Measurements from ENCODE around the gene PHLDA2.

Gene PHLDA2

GRCh38 chr11:2883640-2883978 lies 45.6 kb downstream of the PHLDA2 start:
- Histone ChIP-seq H3K27me3 (ENCODE audit: control insufficient read depth, insufficient read depth, low read length) (no peaks in the 10 kb centered on the region), H3K4me3 (ENCODE audit: low read length) (peak overlapping the region; percentile 65), H3K9ac (ENCODE audit: low read length) (no peak overlapping the region), H3K4me1 (ENCODE audit: control insufficient read depth, insufficient read depth, low read length) (peaks cover 6% of the 10 kb centered on the region), H3K36me3 (ENCODE audit: control insufficient read depth, insufficient read depth, low read length) (no peaks in the 10 kb centered on the region), H3K27ac (ENCODE audit: low read depth, low read length) (peak overlapping the region; percentile 79)

DNA sequence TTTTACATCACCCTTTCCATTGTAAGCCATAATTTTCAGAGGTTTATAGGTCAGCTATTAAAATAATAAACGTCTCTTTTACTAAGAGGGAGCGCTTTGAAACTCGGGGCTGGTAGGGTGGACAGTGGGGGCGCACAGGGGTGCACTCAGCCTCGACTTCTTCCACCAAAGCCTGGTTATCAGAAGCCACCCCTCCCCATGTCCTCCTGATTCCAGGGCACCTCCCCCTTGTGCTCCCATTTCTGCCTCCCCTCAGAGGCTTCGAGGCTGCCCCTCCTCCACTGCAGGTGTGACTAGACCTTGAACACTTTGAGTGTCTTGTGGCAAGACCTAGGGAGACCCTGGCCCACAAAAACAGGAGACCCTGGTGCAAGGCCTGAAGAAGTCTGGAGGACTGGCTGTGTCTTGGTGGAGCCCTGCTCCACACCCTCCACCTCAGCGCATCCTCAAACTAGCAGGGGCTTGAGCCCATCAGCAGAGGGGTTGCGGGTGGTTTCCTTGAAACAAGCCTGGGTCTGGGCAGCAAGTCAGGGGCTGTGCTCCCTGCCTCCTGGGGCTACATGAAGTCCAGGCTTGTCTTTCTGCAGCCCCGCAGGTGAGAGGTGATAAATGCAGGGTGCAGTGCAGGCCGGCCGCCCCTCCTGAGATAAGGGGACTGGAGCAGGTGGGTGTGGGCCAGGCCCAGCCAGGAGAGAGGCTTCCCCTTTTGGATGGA lies 46.7 kb downstream of the PHLDA2 start:
- Histone ChIP-seq H3K27ac (ENCODE audit: low read depth, low read length) (no peak overlapping the region), H3K4me3 (ENCODE audit: low read length) (peak overlapping the region; percentile 25), H3K27me3 (ENCODE audit: control insufficient read depth, insufficient read depth, low read length) (no peaks in the 10 kb centered on the region), H3K9ac (ENCODE audit: low read length) (no peak overlapping the region), H3K4me1 (ENCODE audit: control insufficient read depth, insufficient read depth, low read length) (peaks cover 6% of the 10 kb centered on the region), H3K36me3 (ENCODE audit: control insufficient read depth, insufficient read depth, low read length) (no peaks in the 10 kb centered on the region)

DNA sequence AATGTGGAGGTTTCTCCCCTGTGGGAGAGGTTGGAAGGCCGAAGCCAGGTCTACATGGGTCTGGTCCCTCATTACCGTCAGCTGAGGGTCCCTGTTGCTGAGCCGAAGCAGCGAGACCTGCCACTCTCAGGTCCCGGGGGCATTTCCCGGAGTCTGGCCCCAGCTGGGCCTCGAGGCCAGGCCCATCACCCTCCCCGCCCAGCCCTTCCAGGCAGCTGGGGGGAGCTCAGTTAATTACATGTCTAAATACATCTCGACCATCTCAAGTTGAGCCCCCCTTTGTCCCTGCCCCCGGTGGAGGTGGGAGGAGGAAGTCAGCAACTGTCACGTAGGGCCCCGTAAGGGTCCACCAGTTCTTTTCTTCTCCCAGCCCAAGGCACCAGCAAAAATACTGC lies 47.2 kb downstream of the PHLDA2 start:
- H3K27me3 ChIP-seq (ENCODE audit: control insufficient read depth, insufficient read depth, low read length): no peaks in the 10 kb centered on the region
- H3K4me1 ChIP-seq (ENCODE audit: control insufficient read depth, insufficient read depth, low read length): peaks cover 6% of the 10 kb centered on the region
- H3K27ac ChIP-seq (ENCODE audit: low read depth, low read length): no peak overlapping the region
- no peak overlapping the region for H3K4me3 ChIP-seq (ENCODE audit: low read length)
- H3K9ac ChIP-seq (ENCODE audit: low read length): no peak overlapping the region
- no peaks in the 10 kb centered on the region for H3K36me3 ChIP-seq (ENCODE audit: control insufficient read depth, insufficient read depth, low read length)

- Histone ChIP-seq H3K4me1 (ENCODE audit: control insufficient read depth, insufficient read depth, low read length) (peaks cover 4% of the 10 kb centered on the region), H3K27ac (ENCODE audit: low read depth, low read length) (no peak overlapping the region), H3K36me3 (ENCODE audit: control insufficient read depth, insufficient read depth, low read length) (no peaks in the 10 kb centered on the region), H3K9ac (ENCODE audit: low read length) (no peak overlapping the region), H3K27me3 (ENCODE audit: control insufficient read depth, insufficient read depth, low read length) (no peaks in the 10 kb centered on the region), H3K4me3 (ENCODE audit: low read length) (no peak overlapping the region)
Measured at GRCh38 chr11:2881076-2881980, 47.9 kb downstream of the PHLDA2 start.

- Histone ChIP-seq H3K9ac (ENCODE audit: low read length) (no peak overlapping the region), H3K36me3 (ENCODE audit: control insufficient read depth, insufficient read depth, low read length) (no peaks in the 10 kb centered on the region), H3K27me3 (ENCODE audit: control insufficient read depth, insufficient read depth, low read length) (no peaks in the 10 kb centered on the region), H3K4me1 (ENCODE audit: control insufficient read depth, insufficient read depth, low read length) (peaks cover 2% of the 10 kb centered on the region), H3K27ac (ENCODE audit: low read depth, low read length) (no peak overlapping the region), H3K4me3 (ENCODE audit: low read length) (no peak overlapping the region)
Measured at GRCh38 chr11:2880646-2881045, 48.6 kb downstream of the PHLDA2 start.

GRCh38 chr11:2878782-2879181 lies 50.4 kb downstream of the PHLDA2 start:
- Histone ChIP-seq H3K36me3 (ENCODE audit: control insufficient read depth, insufficient read depth, low read length) (no peaks in the 10 kb centered on the region), H3K27ac (ENCODE audit: low read depth, low read length) (no peak overlapping the region), H3K4me1 (ENCODE audit: control insufficient read depth, insufficient read depth, low read length) (no peaks in the 10 kb centered on the region), H3K9ac (ENCODE audit: low read length) (no peak overlapping the region), H3K4me3 (ENCODE audit: low read length) (no peak overlapping the region), H3K27me3 (ENCODE audit: control insufficient read depth, insufficient read depth, low read length) (no peaks in the 10 kb centered on the region)

Measured in rectal smooth muscle tissue (tissue), 1 donor.